Measurements from ENCODE around the gene SMYD2. TPM values are rescaled to one million over a fixed set of nuclear protein-coding genes. Genes with fewer than 3 reads are reported as not detected.

Gene SMYD2
- total RNA-seq, 4 donors from 2014 or later = 17.1 to 30.0 (median 26.2) TPM

- DNase-seq (ENCODE audit: low spot score in 2 of 2) = no peak
- 64 to 69% methylated on average over 4 of the region's 4 CpGs for WGBS, 2 donors
- intact Hi-C loops (cut with DNase I; ENCODE audit: low total_unique reads) = no loop called here
- no peak overlapping the region for H3K4me3 ChIP-seq (ENCODE audit: low read depth, poor library complexity, severe bottlenecking)
- TF ChIP-seq CTCF (IDR thresholded peaks at IDR 0.05) (no peak), POLR2A (IDR thresholded peaks at IDR 0.05) (no peak)
Observed at GRCh38 chr1:214354440-214355148, 73.6 kb downstream of the SMYD2 start.

- no peak for TF ChIP-seq CTCF (IDR thresholded peaks at IDR 0.05)
- H3K4me3 ChIP-seq (ENCODE audit: low read depth, poor library complexity, severe bottlenecking) = no peak overlapping the region
- no peak for DNase-seq (ENCODE audit: low spot score in 2 of 2)
- WGBS, 2 donors = 92 to 95% methylated on average over 5 of the region's 5 CpGs
- intact Hi-C loops (cut with DNase I; ENCODE audit: low total_unique reads) = no loop called here
Observed at GRCh38 chr1:214360116-214360515, 79.2 kb downstream of the SMYD2 start.

GRCh38 chr1:214360525-214361164 lies 79.7 kb downstream of the SMYD2 start:
- no peak overlapping the region for H3K4me3 ChIP-seq (ENCODE audit: low read depth, poor library complexity, severe bottlenecking)
- intact Hi-C loops (cut with DNase I; ENCODE audit: low total_unique reads) = no loop called here
- no peak for TF ChIP-seq POLR2A (IDR thresholded peaks at IDR 0.05)
- TF ChIP-seq CTCF (IDR thresholded peaks at IDR 0.05) = no peak
- WGBS, 2 donors = 75 to 82% methylated on average over 3 of the region's 3 CpGs
- DNase-seq (ENCODE audit: low spot score in 2 of 2) = no peak

GRCh38 chr1:214361636-214362035 lies 80.7 kb downstream of the SMYD2 start:
- intact Hi-C loops (cut with DNase I; ENCODE audit: low total_unique reads) = no loop called here
- DNase-seq (ENCODE audit: low spot score in 2 of 2) = no peak
- TF ChIP-seq CTCF (IDR thresholded peaks at IDR 0.05) = no peak
- no peak for TF ChIP-seq POLR2A (IDR thresholded peaks at IDR 0.05)
- WGBS, 2 donors = 47 to 65% methylated on average over 1 of the region's 1 CpG
- H3K4me3 ChIP-seq (ENCODE audit: low read depth, poor library complexity, severe bottlenecking) = no peak overlapping the region

- TF ChIP-seq POLR2A (IDR thresholded peaks at IDR 0.05) (no peak), CTCF (IDR thresholded peaks at IDR 0.05) (no peak)
- H3K4me3 ChIP-seq (ENCODE audit: low read depth, poor library complexity, severe bottlenecking) = no peak overlapping the region
- 61 to 77% methylated on average over 9 of the region's 9 CpGs for WGBS, 2 donors
- intact Hi-C loops (cut with DNase I; ENCODE audit: low total_unique reads) = no loop called here
- no peak for DNase-seq (ENCODE audit: low spot score in 2 of 2)
Observed at GRCh38 chr1:214362188-214362882, 81.4 kb downstream of the SMYD2 start.

Data from lower leg skin (tissue), 4 donors.